OCI-LY7 (cell line): ENCODE data around the gene HLA-DMB. TPM values are rescaled to one million over a fixed set of nuclear protein-coding genes. Genes with fewer than 3 reads are reported as not detected.
A peak's percentile ranks its signal among the peaks of the same experiment; 100 is the strongest.

Experiments used
- BruUV-seq: library from RNA; stranded (reverse); fragments of 400-500 nt; replicated peaks from 2 replicates; lab custom pipeline; 2021; lab: Mats Ljungman, UMichigan
- CTCF ChIA-PET: fragments of 300-600 bp; sonication (Branson Sonifier 250); formaldehyde crosslinking; loops from one replicate; lab custom pipeline; 2022; ENCODE audit warnings: antibody characterized with exemption; ENCODE audit not compliant: unreplicated experiment; lab: Charles Lee
- POLR2A ChIA-PET: fragments of 300-600 bp; sonication (Branson Sonifier 250); formaldehyde crosslinking; loops from one replicate; lab custom pipeline; 2022; ENCODE audit warnings: antibody characterized with exemption; lab: Charles Lee
- DNase-seq: peaks from one replicate; pipeline ENCODE4 v3.0.0-alpha.2; 2015; ENCODE audit warnings: low spot score
- H2AFZ ChIP-seq: fragments of 200-600 bp; sonication (generic), shearing (Covaris generic); 2 replicates; pipeline ENCODE4 v1.6.1; 2014; ENCODE audit warnings: mild to moderate bottlenecking, antibody characterized with exemption, low read length, moderate library complexity
- H3K27ac ChIP-seq: fragments of 200-600 bp; sonication (generic); 2 replicates; pipeline ENCODE4 v1.5.1; 2014; ENCODE audit warnings: mixed run types, low read depth, mild to moderate bottlenecking, moderate library complexity, low read length, inconsistent platforms; ENCODE audit not compliant: poor library complexity, severe bottlenecking
- H3K36me3 ChIP-seq: fragments of 200-600 bp; sonication (generic); 2 replicates; pipeline ENCODE4 v1.6.1; 2014; ENCODE audit warnings: mild to moderate bottlenecking, antibody characterized with exemption, low read length, moderate library complexity, mixed read lengths; ENCODE audit not compliant: insufficient read depth
- H3K4me1 ChIP-seq: fragments of 200-600 bp; sonication (generic); 2 replicates; pipeline ENCODE4 v1.5.1; 2014; ENCODE audit warnings: mild to moderate bottlenecking, low read length; ENCODE audit not compliant: insufficient read depth, poor library complexity, severe bottlenecking
- H3K4me2 ChIP-seq: fragments of 200-600 bp; sonication (generic); 2 replicates; pipeline ENCODE4 v1.6.1; 2014; ENCODE audit warnings: mild to moderate bottlenecking, low read length
- H3K4me3 ChIP-seq: fragments of 200-600 bp; sonication (generic); 2 replicates; pipeline ENCODE4 v1.5.1; 2014; ENCODE audit warnings: mild to moderate bottlenecking, low read depth, low read length; ENCODE audit not compliant: poor library complexity, severe bottlenecking
- H3K79me2 ChIP-seq: fragments of 200-600 bp; sonication (generic); 2 replicates; pipeline ENCODE4 v1.6.1; 2016; ENCODE audit warnings: low read depth, mild to moderate bottlenecking, low read length, moderate library complexity, mixed read lengths; ENCODE audit not compliant: insufficient read depth
- H3K9me2 ChIP-seq: fragments of 200-600 bp; sonication (generic); 2 replicates; pipeline ENCODE4 v1.6.1; 2016; ENCODE audit warnings: mild to moderate bottlenecking, low read length, mixed read lengths; ENCODE audit not compliant: insufficient read depth
- H3K9me3 ChIP-seq: fragments of 200-600 bp; sonication (generic); 2 replicates; pipeline ENCODE4 v1.6.1; 2014; ENCODE audit warnings: mild to moderate bottlenecking, mixed run types, low read length, mixed read lengths
- H4K20me1 ChIP-seq: fragments of 200-600 bp; sonication (generic); 2 replicates; pipeline ENCODE4 v1.6.1; 2014; ENCODE audit warnings: mild to moderate bottlenecking, antibody characterized with exemption, low read length, moderate library complexity, mixed read lengths; ENCODE audit not compliant: insufficient read depth
- CTCF ChIP-seq: fragments of 200-600 bp; sonication (generic); conservative IDR thresholded peaks from 2 replicates; pipeline ENCODE4 v1.5.1; 2014; ENCODE audit warnings: mild to moderate bottlenecking, antibody characterized with exemption, low read length, moderate library complexity, mixed read lengths
- EZH2phosphoT487 ChIP-seq: fragments of 200-600 bp; sonication (generic); IDR thresholded peaks from 2 replicates; pipeline ENCODE4 v1.6.1; 2018; ENCODE audit warnings: low read depth, borderline replicate concordance, mild to moderate bottlenecking, mixed run types, antibody characterized with exemption, low read length, moderate library complexity, mixed read lengths
- intact Hi-C: fragments of 100-400 bp; cut with micrococcal nuclease; formaldehyde crosslinking; loops from one replicate; pipeline ENCODE4 v1.10.0; 2022; ENCODE audit not compliant: unreplicated experiment
- total RNA-seq, 2 experiments: library from RNA; depleted of rRNA in 1 of 2; stranded (reverse); fragments of >200 nt in 1 of 2; shearing (Covaris generic) in 1 of 2; gene quantifications; 2 replicates each; pipeline ENCODE4 v1.2.3, GENCODE V29; 2014 to 2022

The HLA-DMB gene
- total RNA-seq, 2 experiments from 2014 or later: 78.5 to 85.1 TPM

- ChIA-PET CTCF (interaction anchor here (0.6 to 1.8 kb wide), 10 partner anchors 10 to 96 kb away, joined by 3 to 12 read pairs (median 6); partner anchors contain the start of genes BRD2, HLA-DMA and TAP2), POLR2A (interaction anchor here (0.9 to 1.7 kb wide), 8 partner anchors 9 to 39 kb away, joined by 3 to 9 read pairs (median 5); partner anchors contain the start of gene HLA-DMA)
- peak; percentile 77 for DNase-seq
- intact Hi-C loops: loop anchor here (1.0 kb wide), 2 partner anchors 11 to 15 kb away; no protein-coding TSS in a partner anchor
- peaks cover 51% of the 10 kb centered on the region for H3K36me3 ChIP-seq
- H2AFZ ChIP-seq: no peak overlapping the region
- H3K27ac ChIP-seq: peak overlapping the region; percentile 34
- no peaks in the 10 kb centered on the region for H4K20me1 ChIP-seq
- H3K4me1 ChIP-seq: peaks cover 37% of the 10 kb centered on the region
- no peaks in the 10 kb centered on the region for H3K9me3 ChIP-seq
- peaks cover 17% of the 10 kb centered on the region for H3K79me2 ChIP-seq
- no TSS peak for BruUV-seq
- no peak overlapping the region for H3K4me3 ChIP-seq
- 0 out of 2 replicates have a peak overlapping the region, but pooled peaks have one; percentile 10 for H3K4me2 ChIP-seq
- TF ChIP-seq EZH2phosphoT487 (no peak), CTCF (peak; percentile 99)
- no peaks in the 10 kb centered on the region for H3K9me2 ChIP-seq
Observed at GRCh38 chr6:32933661-32934085, 7.2 kb downstream of the HLA-DMB start.

GRCh38 chr6:32932132-32932868 is 8.5 kb downstream of the HLA-DMB start:
- intact Hi-C loops: no loop called here
- no peaks in the 10 kb centered on the region for H3K9me3 ChIP-seq
- H3K4me1 ChIP-seq: peaks cover 29% of the 10 kb centered on the region
- no peak for DNase-seq
- H3K27ac ChIP-seq: no peak overlapping the region
- H3K9me2 ChIP-seq: no peaks in the 10 kb centered on the region
- ChIA-PET POLR2A (interaction anchor here (0.6 to 0.9 kb wide), 2 partner anchors 39 to 52 kb away, joined by 3 read pairs; no protein-coding TSS in a partner anchor), CTCF (interaction anchor here (1.2 to 1.8 kb wide), 3 partner anchors 16 to 23 kb away, joined by 3 to 6 read pairs (median 4); no protein-coding TSS in a partner anchor)
- no peak overlapping the region for H2AFZ ChIP-seq
- BruUV-seq: no TSS peak
- peaks cover 38% of the 10 kb centered on the region for H3K36me3 ChIP-seq
- H3K4me2 ChIP-seq: no peak overlapping the region
- H4K20me1 ChIP-seq: no peaks in the 10 kb centered on the region
- TF ChIP-seq EZH2phosphoT487 (no peak), CTCF (no peak)
- 0 out of 2 replicates have a peak, but pooled peaks cover 4% of the 10 kb centered on the region for H3K79me2 ChIP-seq
- H3K4me3 ChIP-seq: no peak overlapping the region
